Duodenal mucosa (tissue), 2 donors: ENCODE results near the gene KRTAP10-6.
"Not testable (repeated sequence)": the region's sequence is repeated elsewhere in the genome, so short reads cannot be mapped to it uniquely, and the experiment has no call there.

ENCODE experiments used
- H3K27ac ChIP-seq: one replicate; pipeline ENCODE4 v1.7.0; 2013; ENCODE audit warnings: low read depth, low read length
- H3K27me3 ChIP-seq, 2 donors: one replicate each; pipeline ENCODE4 v1.7.0; 2013; ENCODE audit warnings: low read length in 2 of 2, control low read depth in 1 of 2; ENCODE audit not compliant: insufficient read depth in 2 of 2, control insufficient read depth in 1 of 2
- H3K36me3 ChIP-seq, 2 donors: one replicate each; pipeline ENCODE4 v1.7.0; 2013; ENCODE audit warnings: low read length in 2 of 2, control low read depth in 1 of 2; ENCODE audit not compliant: insufficient read depth in 2 of 2, control insufficient read depth in 1 of 2
- H3K4me1 ChIP-seq, 2 donors: one replicate each; pipeline ENCODE4 v1.7.0; 2013; ENCODE audit warnings: low read length in 2 of 2, control low read depth in 1 of 2; ENCODE audit not compliant: insufficient read depth in 2 of 2, control insufficient read depth in 1 of 2
- H3K4me3 ChIP-seq, 2 donors: one replicate each; pipeline ENCODE4 v1.7.0; 2013; ENCODE audit warnings: low read length in 2 of 2, low read depth in 1 of 2
- H3K9ac ChIP-seq, 2 donors: one replicate each; pipeline ENCODE4 v1.7.0; 2013; ENCODE audit warnings: low read length in 2 of 2, low read depth in 1 of 2
- H3K9me3 ChIP-seq, 2 donors: one replicate each; pipeline ENCODE4 v1.7.0; 2013; ENCODE audit warnings: low read length in 2 of 2, control low read depth in 1 of 2; ENCODE audit not compliant: control insufficient read depth in 1 of 2

Gene KRTAP10-6

GRCh38 chr21:44599264-44600029 is 7.1 kb upstream of the KRTAP10-6 start:
- H3K4me3 ChIP-seq: no peak overlapping the region
- H3K9me3 ChIP-seq: no peaks in the 10 kb centered on the region
- H3K27me3 ChIP-seq: peaks cover 5 to 26% of the 10 kb centered on the region in 2 donors
- no peak overlapping the region for H3K27ac ChIP-seq
- no peak overlapping the region for H3K9ac ChIP-seq
- no peaks in the 10 kb centered on the region for H3K4me1 ChIP-seq
- H3K36me3 ChIP-seq: no peaks in the 10 kb centered on the region

GRCh38 chr21:44598061-44598460 is 5.8 kb upstream of the KRTAP10-6 start:
- no peaks in the 10 kb centered on the region for H3K4me1 ChIP-seq
- no peaks in the 10 kb centered on the region for H3K36me3 ChIP-seq
- H3K27me3 ChIP-seq: peaks cover 5 to 24% of the 10 kb centered on the region in 2 donors
- H3K27ac ChIP-seq: no peak overlapping the region
- H3K4me3 ChIP-seq: no peak overlapping the region
- no peaks in the 10 kb centered on the region for H3K9me3 ChIP-seq
- H3K9ac ChIP-seq: no peak overlapping the region

GRCh38 chr21:44596068-44596725 is 3.9 kb upstream of the KRTAP10-6 start:
- Histone ChIP-seq H3K27me3 (peaks cover 0 to 24% of the 10 kb centered on the region in 2 donors), H3K9me3 (no peaks in the 10 kb centered on the region), H3K27ac (no peak overlapping the region), H3K36me3 (no peaks in the 10 kb centered on the region), H3K4me3 (no peak overlapping the region), H3K9ac (no peak overlapping the region), H3K4me1 (no peaks in the 10 kb centered on the region)

GRCh38 chr21:44595524-44595923 is 3.2 kb upstream of the KRTAP10-6 start:
- Histone ChIP-seq H3K9me3 (no peaks in the 10 kb centered on the region), H3K36me3 (no peaks in the 10 kb centered on the region), H3K4me1 (no peaks in the 10 kb centered on the region), H3K9ac (no peak overlapping the region), H3K27me3 (peaks cover 0 to 21% of the 10 kb centered on the region in 2 donors), H3K27ac (no peak overlapping the region), H3K4me3 (no peak overlapping the region)

GRCh38 chr21:44594406-44594916 is 2.2 kb upstream of the KRTAP10-6 start:
- Histone ChIP-seq H3K9ac (no peak overlapping the region), H3K4me3 (no peak overlapping the region), H3K27ac (no peak overlapping the region), H3K9me3 (no peaks in the 10 kb centered on the region), H3K4me1 (no peaks in the 10 kb centered on the region), H3K27me3 (peaks cover 0 to 14% of the 10 kb centered on the region in 2 donors), H3K36me3 (no peaks in the 10 kb centered on the region)

GRCh38 chr21:44593598-44594405 is 1.5 kb upstream of the KRTAP10-6 start:
- peaks cover 0 to 16% of the 10 kb centered on the region in 2 donors for H3K27me3 ChIP-seq
- no peak overlapping the region for H3K4me3 ChIP-seq
- H3K27ac ChIP-seq: no peak overlapping the region
- no peaks in the 10 kb centered on the region for H3K9me3 ChIP-seq
- H3K36me3 ChIP-seq: no peaks in the 10 kb centered on the region
- H3K9ac ChIP-seq: no peak overlapping the region
- no peaks in the 10 kb centered on the region for H3K4me1 ChIP-seq

GRCh38 chr21:44591801-44592130 is 539 bp downstream of the KRTAP10-6 start:
- not testable (repeated sequence) for H3K9ac ChIP-seq, H3K4me3 ChIP-seq, H3K27ac ChIP-seq, H3K4me1 ChIP-seq, H3K9me3 ChIP-seq, H3K36me3 ChIP-seq
- peaks cover 0 to 16% of the 10 kb centered on the region in 2 donors for H3K27me3 ChIP-seq

GRCh38 chr21:44590897-44591800 is 1.2 kb downstream of the KRTAP10-6 start:
- not testable (repeated sequence) for H3K4me3 ChIP-seq, H3K36me3 ChIP-seq, H3K27ac ChIP-seq, H3K9ac ChIP-seq, H3K9me3 ChIP-seq, H3K4me1 ChIP-seq
- H3K27me3 ChIP-seq: peaks cover 0 to 17% of the 10 kb centered on the region in 2 donors

GRCh38 chr21:44590311-44590721 is 2.0 kb downstream of the KRTAP10-6 start:
- H3K9ac ChIP-seq: no peak overlapping the region
- H3K9me3 ChIP-seq: no peaks in the 10 kb centered on the region
- no peaks in the 10 kb centered on the region for H3K4me1 ChIP-seq
- H3K27ac ChIP-seq: no peak overlapping the region
- H3K36me3 ChIP-seq: no peaks in the 10 kb centered on the region
- H3K4me3 ChIP-seq: no peak overlapping the region
- H3K27me3 ChIP-seq: peaks cover 0 to 18% of the 10 kb centered on the region in 2 donors
